Epithelial cell of esophagus (primary cell): ENCODE data around the gene VPS72.
"Not testable (repeated sequence)": the region's sequence is repeated elsewhere in the genome, so short reads cannot be mapped to it uniquely, and the experiment has no call there.

Experiments
- DNase-seq: peaks from one replicate; pipeline ENCODE4 v3.0.0; 2010; ENCODE audit warnings: low read depth
- H3K4me3 ChIP-seq: 2 replicates; pipeline ENCODE4 v1.5.1; 2011; ENCODE audit warnings: mild to moderate bottlenecking, low read length, control low read depth
- CTCF ChIP-seq: IDR thresholded peaks from 2 replicates; pipeline ENCODE4 v1.5.1; 2011; ENCODE audit warnings: low read depth, mild to moderate bottlenecking, low read length, control low read depth, inconsistent platforms; ENCODE audit not compliant: insufficient read depth; ENCODE audit errors: missing control alignments

The VPS72 gene

GRCh38 chr1:151213560-151213959 lies 23.6 kb upstream of the VPS72 start:
- no peak for DNase-seq
- no peak for TF ChIP-seq CTCF
- H3K4me3 ChIP-seq: no peak overlapping the region

DNA sequence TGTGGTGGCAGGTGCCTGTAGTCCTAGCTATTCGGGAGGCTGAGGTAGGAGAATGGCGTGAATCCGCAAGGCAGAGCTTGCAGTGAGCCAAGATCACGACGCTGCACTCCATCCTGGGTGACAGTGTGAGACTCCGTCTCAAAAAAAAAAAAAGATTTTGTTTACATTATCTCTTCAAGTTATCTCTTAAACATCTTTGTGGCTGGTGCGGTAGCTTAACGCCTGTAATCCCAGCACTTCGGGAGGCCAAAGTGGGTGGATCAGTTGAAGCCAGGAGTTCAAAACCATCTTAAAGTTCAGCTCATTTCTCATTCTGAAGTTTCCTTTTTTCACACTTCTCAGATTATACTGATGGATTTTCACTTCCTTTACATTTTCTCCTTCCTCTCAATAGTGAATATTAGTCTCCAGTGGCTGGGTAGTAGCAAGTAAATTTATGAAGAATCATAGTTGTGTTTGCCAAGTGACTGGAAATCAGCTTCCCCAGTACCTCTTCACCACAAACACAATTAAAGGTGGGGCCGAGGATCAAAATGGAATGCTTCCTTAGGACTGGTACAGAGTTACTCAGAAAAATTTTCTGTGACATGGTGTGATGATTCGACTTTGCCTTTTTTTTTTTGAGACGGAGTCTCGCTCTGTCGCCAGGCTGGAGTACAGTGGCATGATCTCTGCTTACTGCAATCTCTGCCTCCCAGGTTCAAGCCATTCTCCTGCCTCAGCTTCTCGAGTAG lies 22.1 kb upstream of the VPS72 start:
- DNase-seq: peak; percentile 50
- TF ChIP-seq CTCF: no peak
- no peak overlapping the region for H3K4me3 ChIP-seq

- no peak for TF ChIP-seq CTCF
- DNase-seq: peak; percentile 24
- no peak overlapping the region for H3K4me3 ChIP-seq
Observed at GRCh38 chr1:151210830-151211229, 20.8 kb upstream of the VPS72 start.

DNA sequence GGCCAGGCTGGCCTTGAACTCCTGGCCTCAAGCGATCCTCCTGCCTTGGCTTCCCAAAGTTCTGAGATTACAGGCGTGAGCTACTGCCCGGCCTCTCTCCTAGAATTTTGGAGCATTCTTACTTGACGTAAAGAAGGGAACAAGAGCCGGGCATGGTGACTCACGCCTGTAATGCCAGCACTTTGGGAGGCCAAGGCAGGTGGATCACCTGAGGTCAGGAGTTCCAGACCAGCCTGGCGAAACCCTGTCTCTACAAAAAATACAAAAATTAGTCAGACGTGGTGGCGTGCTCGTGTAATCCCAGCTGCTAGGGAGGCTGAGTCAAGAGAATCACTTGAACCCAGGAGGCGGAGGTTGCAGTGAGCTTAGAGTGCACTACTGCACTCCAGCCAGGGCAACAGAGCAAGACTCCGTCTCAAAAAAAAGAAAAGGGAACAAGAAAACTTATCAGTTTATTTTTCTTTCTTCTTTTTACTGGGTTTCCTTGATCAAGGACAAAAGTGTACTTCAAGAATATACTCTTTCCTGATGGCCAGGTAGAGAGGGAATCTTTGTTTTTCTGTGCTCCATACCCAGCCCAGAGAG lies 15.5 kb upstream of the VPS72 start:
- not testable (repeated sequence) for DNase-seq, H3K4me3 ChIP-seq

DNA sequence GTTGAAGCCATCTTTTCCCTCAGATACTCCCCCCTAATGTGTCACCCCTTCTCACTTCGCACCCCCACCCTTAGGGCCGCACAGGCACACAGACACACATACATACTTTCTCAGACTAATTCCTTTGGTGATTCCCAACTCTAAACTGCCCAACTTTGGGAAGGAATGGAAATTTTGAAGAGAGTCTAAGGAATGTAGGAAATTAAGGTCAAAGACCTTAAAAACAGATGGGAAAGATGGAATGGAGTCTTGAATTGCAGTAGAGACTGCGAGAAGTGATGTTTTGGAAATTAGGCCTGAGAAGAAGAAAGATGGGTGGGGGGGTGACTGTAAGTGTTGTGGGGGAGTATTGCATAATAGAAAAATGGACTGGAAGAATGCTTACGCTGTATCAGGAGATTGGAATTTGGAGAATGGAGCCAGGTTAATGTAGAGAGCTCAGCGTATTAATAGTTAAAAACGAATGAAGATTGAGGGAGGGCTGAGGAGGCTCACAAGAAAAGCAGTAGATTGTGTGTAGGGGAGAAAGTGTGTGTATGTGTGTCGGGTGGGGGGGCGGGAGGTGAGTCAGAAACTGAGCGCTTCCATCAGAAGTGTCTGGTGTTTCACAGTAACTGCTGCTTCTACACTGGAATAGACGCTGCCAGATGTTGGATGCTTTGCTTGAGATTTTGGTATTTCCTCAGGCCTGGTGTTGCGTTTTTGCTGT lies 10.0 kb upstream of the VPS72 start:
- TF ChIP-seq CTCF: no peak
- H3K4me3 ChIP-seq: peak overlapping the region; percentile 100
- DNase-seq: peak; percentile 86

- peak; percentile 97 for DNase-seq
- no peak for TF ChIP-seq CTCF
- H3K4me3 ChIP-seq: peak within 1 kb of the TSS; percentile 100
Observed at GRCh38 chr1:151198254-151199127, 8.5 kb upstream of the VPS72 start, which contains the start of gene PIP5K1A. Gene PIP5K1A (plus strand): TSS chr1:151198552. CDS start chr1:151198997, 445 bp downstream.
